GM23338 (cell line): ENCODE results near the gene SIAH1. TPM values are rescaled to one million over a fixed set of nuclear protein-coding genes. Genes with fewer than 3 reads are reported as not detected.
A peak's percentile ranks its signal among the peaks of the same experiment; 100 is the strongest.

ENCODE experiments used
- ATAC-seq: fragments of 200-7000 bp; cut with Tn5 transposase; 3 replicates; pipeline ENCODE4 v1.9.1; 2020
- DNase-seq: peaks from one replicate; pipeline ENCODE4 v3.0.0-alpha.2; 2015; ENCODE audit warnings: low spot score
- H2AFZ ChIP-seq: fragments of 200-600 bp; sonication (generic); 2 replicates; pipeline ENCODE4 v1.8.0; 2016; ENCODE audit warnings: antibody characterized with exemption, mild to moderate bottlenecking, moderate library complexity
- H3F3A ChIP-seq: fragments of 200-600 bp; sonication (generic); replicated peaks from 2 replicates; pipeline ENCODE4 v1.8.0; 2017; ENCODE audit warnings: antibody characterized with exemption, mixed run types, low read depth
- H3K27ac ChIP-seq: fragments of 200-600 bp; sonication (generic); 2 replicates; pipeline ENCODE4 v1.6.1; 2016; ENCODE audit warnings: low read depth
- H3K27me3 ChIP-seq: fragments of 200-600 bp; sonication (generic); 2 replicates; pipeline ENCODE4 v1.8.0; 2016; ENCODE audit warnings: mild to moderate bottlenecking, mixed run types, moderate library complexity; ENCODE audit not compliant: insufficient read depth
- H3K36me3 ChIP-seq: fragments of 200-600 bp; sonication (generic); 2 replicates; pipeline ENCODE4 v1.8.0; 2016; ENCODE audit warnings: mild to moderate bottlenecking; ENCODE audit not compliant: insufficient read depth
- H3K4me1 ChIP-seq: fragments of 200-600 bp; sonication (generic); 2 replicates; pipeline ENCODE4 v1.8.0; 2016; ENCODE audit warnings: mild to moderate bottlenecking, moderate library complexity; ENCODE audit not compliant: insufficient read depth
- H3K4me2 ChIP-seq: fragments of 200-600 bp; sonication (generic); 2 replicates; pipeline ENCODE4 v1.7.1; 2017; ENCODE audit warnings: mixed run types
- H3K4me3 ChIP-seq: fragments of 200-600 bp; sonication (generic); 2 replicates; pipeline ENCODE4 v1.6.1; 2016; ENCODE audit warnings: mixed run types
- H3K79me2 ChIP-seq: fragments of 200-600 bp; sonication (generic); replicated peaks from 2 replicates; pipeline ENCODE4 v1.8.0; 2017; ENCODE audit warnings: mild to moderate bottlenecking; ENCODE audit not compliant: insufficient read depth
- H3K9me2 ChIP-seq: fragments of 200-600 bp; sonication (generic); 2 replicates; pipeline ENCODE4 v1.8.0; 2017; ENCODE audit not compliant: insufficient read depth
- H4K20me1 ChIP-seq: fragments of 200-600 bp; sonication (generic); replicated peaks from 2 replicates; pipeline ENCODE4 v1.8.0; 2017; ENCODE audit warnings: mild to moderate bottlenecking; ENCODE audit not compliant: insufficient read depth
- H3K27ac Mint-ChIP-seq: 2 replicates; pipeline ENCODE4 v1.8.0; 2020; ENCODE audit warnings: inconsistent platforms, mild to moderate bottlenecking, moderate library complexity, mixed read lengths
- H3K27me3 Mint-ChIP-seq: 3 replicates; pipeline ENCODE4 v1.8.0; 2022; ENCODE audit warnings: low read depth, mild to moderate bottlenecking, moderate library complexity, mixed read lengths, inconsistent platforms; ENCODE audit not compliant: insufficient read depth, poor library complexity
- H3K36me3 Mint-ChIP-seq: 3 replicates; pipeline ENCODE4 v1.8.0; 2021; ENCODE audit warnings: low read depth, mild to moderate bottlenecking, inconsistent platforms, moderate library complexity, mixed read lengths
- H3K4me1 Mint-ChIP-seq: 3 replicates; pipeline ENCODE4 v1.8.0; 2020; ENCODE audit warnings: mild to moderate bottlenecking, inconsistent platforms, mixed read lengths
- H3K4me3 Mint-ChIP-seq: 3 replicates; pipeline ENCODE4 v1.8.0; 2021; ENCODE audit warnings: moderate library complexity, mild to moderate bottlenecking, inconsistent platforms, mixed read lengths
- H3K9me3 Mint-ChIP-seq: 3 replicates; pipeline ENCODE4 v1.8.0; 2020; ENCODE audit warnings: moderate library complexity, mild to moderate bottlenecking, inconsistent platforms, mixed read lengths
- CTCF ChIP-seq, 2 experiments: fragments of 200-600 bp in 1 of 2; sonication (generic) in 1 of 2; conservative IDR thresholded peaks; 2 replicates each; pipeline versions ENCODE4 v1.5.1 to v1.6.1; 2016 to 2017; ENCODE audit warnings: antibody characterized with exemption in 2 of 2, low read depth in 2 of 2, mild to moderate bottlenecking in 2 of 2, moderate library complexity in 1 of 2
- ETS1 ChIP-seq: IDR thresholded peaks from 2 replicates; pipeline ENCODE4 v1.6.1; 2016; ENCODE audit warnings: antibody characterized with exemption
- EZH2 ChIP-seq: fragments of 200-600 bp; sonication (generic); IDR thresholded peaks from one replicate; pipeline ENCODE4 v1.8.0; 2017; ENCODE audit warnings: antibody characterized with exemption, mild to moderate bottlenecking, low read depth; ENCODE audit not compliant: unreplicated experiment
- EZH2phosphoT487 ChIP-seq: fragments of 200-600 bp; sonication (generic); IDR thresholded peaks from one replicate; pipeline ENCODE4 v1.8.1; 2018; ENCODE audit warnings: antibody characterized with exemption; ENCODE audit not compliant: unreplicated experiment
- NANOG ChIP-seq: IDR thresholded peaks from 2 replicates; pipeline ENCODE4 v1.6.1; 2016; ENCODE audit warnings: antibody characterized with exemption, borderline replicate concordance
- POLR2AphosphoS5 ChIP-seq: IDR thresholded peaks from 2 replicates; pipeline ENCODE4 v1.6.1; 2016; ENCODE audit warnings: antibody characterized with exemption, low read depth
- REST ChIP-seq: IDR thresholded peaks from one replicate; pipeline ENCODE4 v1.6.1; 2018; ENCODE audit warnings: antibody characterized with exemption; ENCODE audit not compliant: unreplicated experiment
- STAT1 ChIP-seq: IDR thresholded peaks from one replicate; pipeline ENCODE4 v1.6.1; 2016; ENCODE audit warnings: antibody characterized with exemption; ENCODE audit not compliant: unreplicated experiment
- ZNF114 ChIP-seq: fragments of 250-450 bp; sonication (Bioruptor Pico); IDR thresholded peaks from 2 replicates; pipeline ENCODE4 v1.5.0; 2020; ENCODE audit warnings: mild to moderate bottlenecking, moderate library complexity
- ZNF331 ChIP-seq: fragments of 250-450 bp; sonication (Bioruptor Pico); IDR thresholded peaks from 2 replicates; pipeline ENCODE4 v1.5.0; 2020; ENCODE audit warnings: low read depth, mild to moderate bottlenecking, moderate library complexity
- polyA plus RNA-seq: library from polyadenylated mRNA; unstranded; fragments of >200 nt; fragmentation: Nextera tagmentation; extraction: Ambion mirVana; gene quantifications from 2 replicates; pipeline ENCODE4 v1.2.1, GENCODE V29; 2016
- total RNA-seq: library from RNA; depleted of rRNA; stranded (reverse); fragments of >200 nt; shearing (Covaris generic); gene quantifications from 2 replicates; pipeline ENCODE4 v1.2.3, GENCODE V29; 2014

The SIAH1 gene
- total and polyA plus RNA-seq, 2 experiments from 2014 or later: 42.0 to 52.7 TPM

GRCh38 chr16:48340054-48340453, 45.2 kb downstream of the SIAH1 start:
- Histone ChIP-seq H2AFZ (no peak overlapping the region), H3K36me3 (no peaks in the 10 kb centered on the region), H3K27me3 (no peaks in the 10 kb centered on the region), H3K4me1 (peaks cover 12% of the 10 kb centered on the region; the same call in 1 of the 2 replicates), H3K9me2 (no peaks in the 10 kb centered on the region), H3K4me3 (no peak overlapping the region), H3K27ac (no peak overlapping the region), H3K79me2 (no peaks in the 10 kb centered on the region), H3K4me2 (no peak overlapping the region), H3F3A (no peaks in the 10 kb centered on the region), H4K20me1 (no peaks in the 10 kb centered on the region)
- ATAC-seq (no peak), DNase-seq (no peak)
- Mint-ChIP-seq H3K4me1 (peaks cover 16% of the 10 kb centered on the region; the same call in 2 of the 3 replicates), H3K9me3 (no peaks in the 10 kb centered on the region), H3K27me3 (peaks cover 2% of the 10 kb centered on the region), H3K36me3 (peaks cover 4% of the 10 kb centered on the region; the same call in 1 of the 3 replicates), H3K27ac (no peak overlapping the region; the same call in 1 of the 2 replicates), H3K4me3 (no peak overlapping the region)
- no peak for TF ChIP-seq EZH2
- TF ChIP-seq POLR2AphosphoS5: no peak
- no peak for TF ChIP-seq ZNF114 (CRISPR knock-in tag)
- TF ChIP-seq REST: no peak
- TF ChIP-seq CTCF (conservative IDR thresholded peaks at IDR 0.05; ENCODE audit: low read depth in 2 of 2): no peak
- TF ChIP-seq ETS1: no peak
- no peak for TF ChIP-seq NANOG
- TF ChIP-seq STAT1: no peak

- H3K36me3 Mint-ChIP-seq: peaks cover 16% of the 10 kb centered on the region
- DNase-seq: peak; percentile 29
- H3K4me1 Mint-ChIP-seq: peaks cover 32% of the 10 kb centered on the region
- Histone ChIP-seq H4K20me1 (no peaks in the 10 kb centered on the region), H3K4me2 (no peak overlapping the region), H3K36me3 (no peaks in the 10 kb centered on the region), H3K79me2 (no peaks in the 10 kb centered on the region), H3K27ac (peak overlapping the region; percentile 53; the same call in 1 of the 2 replicates), H3K4me3 (no peak overlapping the region), H3K4me1 (peaks cover 25% of the 10 kb centered on the region; the same call in 1 of the 2 replicates), H3F3A (no peaks in the 10 kb centered on the region), H3K27me3 (no peaks in the 10 kb centered on the region), H3K9me2 (no peaks in the 10 kb centered on the region), H2AFZ (no peak overlapping the region)
- ATAC-seq: no peak
- H3K9me3 Mint-ChIP-seq: no peaks in the 10 kb centered on the region
- H3K27ac Mint-ChIP-seq: peak overlapping the region; percentile 89; the same call in 1 of the 2 replicates
- H3K27me3 Mint-ChIP-seq: peaks cover 2% of the 10 kb centered on the region
- H3K4me3 Mint-ChIP-seq: no peak overlapping the region
- TF ChIP-seq EZH2phosphoT487: no peak
- no peak for TF ChIP-seq CTCF (conservative IDR thresholded peaks at IDR 0.05; ENCODE audit: low read depth in 2 of 2)
- TF ChIP-seq ZNF331 (CRISPR knock-in tag): no peak
- TF ChIP-seq REST: no peak
- no peak for TF ChIP-seq ETS1
- TF ChIP-seq ZNF114 (CRISPR knock-in tag): no peak
- TF ChIP-seq POLR2AphosphoS5: no peak
Measured at GRCh38 chr16:48335961-48336360, 49.3 kb downstream of the SIAH1 start.
